ENCODE measurements around the gene RIN3. TPM values are rescaled to one million over a fixed set of nuclear protein-coding genes. Genes with fewer than 3 reads are reported as not detected.

RIN3 gene
- total RNA-seq, 1 donor = 48.8 TPM

DNA sequence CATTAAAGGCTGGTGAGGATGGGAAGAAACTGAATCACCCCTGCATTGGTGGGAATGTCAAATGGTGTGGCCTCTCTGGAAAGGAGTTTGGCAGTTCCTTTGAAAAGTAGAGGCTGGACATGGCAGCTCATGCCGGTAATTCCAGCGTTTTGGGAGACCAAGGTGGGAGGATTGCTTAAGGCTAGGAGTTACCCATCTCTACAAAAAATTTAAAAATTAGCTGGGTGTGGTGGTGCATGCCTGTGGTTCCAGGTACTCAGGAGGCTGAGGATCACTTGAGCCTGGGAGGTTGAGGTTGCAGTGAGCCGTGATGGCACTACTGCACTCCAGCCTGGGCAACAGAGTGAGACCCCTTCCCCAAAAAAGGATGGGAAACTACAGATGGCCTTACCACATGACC lies 93.7 kb downstream of the RIN3 start:
- no peaks in the 10 kb centered on the region for H3K9me3 ChIP-seq (ENCODE audit: low read depth, low read length)
- H3K4me1 ChIP-seq (ENCODE audit: insufficient read depth, low read length) = peaks cover 29% of the 10 kb centered on the region
- H3K4me3 ChIP-seq (ENCODE audit: low read length) = no peak overlapping the region

DNA sequence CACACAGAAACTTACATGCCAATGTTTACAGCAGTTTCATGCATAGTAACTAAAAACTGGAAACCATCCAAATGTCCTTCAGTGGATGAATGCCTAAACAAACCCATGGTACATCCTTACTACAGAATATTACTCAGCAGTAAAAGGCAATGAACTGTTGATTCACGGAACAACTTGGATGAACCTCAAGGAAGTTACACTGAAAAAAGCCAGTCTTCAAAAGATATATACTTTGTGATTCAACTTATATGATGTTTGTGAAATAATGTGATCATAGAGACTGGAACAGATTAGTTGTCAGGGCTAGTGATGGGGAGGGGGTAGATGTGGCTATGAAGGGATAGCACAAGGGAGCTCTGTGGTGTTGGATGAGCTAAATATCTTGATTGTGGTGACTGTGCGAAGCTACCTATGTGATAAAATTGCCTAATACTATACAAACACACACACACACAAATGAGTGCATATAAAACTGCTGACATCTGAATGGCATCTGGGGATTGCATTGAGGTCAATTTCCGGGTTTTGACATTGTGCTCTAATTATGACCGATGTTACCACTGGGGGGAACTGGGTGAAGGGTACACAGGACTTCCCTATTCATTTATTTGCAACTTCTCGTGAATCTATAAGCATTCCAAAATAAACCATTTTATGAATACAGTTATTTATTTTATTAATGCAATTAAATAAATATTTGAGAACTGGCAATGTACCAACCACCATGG lies 94.3 kb downstream of the RIN3 start:
- H3K4me1 ChIP-seq (ENCODE audit: insufficient read depth, low read length) = peaks cover 32% of the 10 kb centered on the region
- H3K9me3 ChIP-seq (ENCODE audit: low read depth, low read length) = no peaks in the 10 kb centered on the region
- no peaks in the 10 kb centered on the region for H3K27me3 ChIP-seq (ENCODE audit: insufficient read depth, low read length)
- H3K4me3 ChIP-seq (ENCODE audit: low read length) = no peak overlapping the region

More for the DNA sequence above, 93.7 kb downstream of the RIN3 start:
- no peaks in the 10 kb centered on the region for H3K27me3 ChIP-seq (ENCODE audit: insufficient read depth, low read length)

DNA sequence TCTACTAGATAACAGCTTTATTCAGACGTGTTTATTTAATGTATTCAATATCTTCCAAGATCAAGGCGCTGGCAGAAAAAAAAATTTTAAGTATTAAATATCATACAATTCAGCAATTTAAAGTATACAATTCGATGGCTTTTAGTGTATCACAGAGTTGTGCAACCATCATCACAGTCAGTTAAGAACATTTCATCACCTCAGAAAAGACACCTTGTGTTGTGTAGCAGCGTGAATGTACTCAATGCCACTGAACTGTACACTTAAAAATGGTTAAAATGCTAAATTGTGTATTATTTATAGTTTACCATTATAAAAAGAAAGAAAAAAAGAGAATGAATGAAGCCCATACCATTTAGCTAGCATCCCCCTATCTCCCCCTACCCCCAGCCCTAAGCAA lies 96.4 kb downstream of the RIN3 start:
- H3K4me3 ChIP-seq (ENCODE audit: low read length) = no peak overlapping the region
- H3K9me3 ChIP-seq (ENCODE audit: low read depth, low read length) = no peaks in the 10 kb centered on the region
- peaks cover 42% of the 10 kb centered on the region for H3K4me1 ChIP-seq (ENCODE audit: insufficient read depth, low read length)
- no peaks in the 10 kb centered on the region for H3K27me3 ChIP-seq (ENCODE audit: insufficient read depth, low read length)

DNA sequence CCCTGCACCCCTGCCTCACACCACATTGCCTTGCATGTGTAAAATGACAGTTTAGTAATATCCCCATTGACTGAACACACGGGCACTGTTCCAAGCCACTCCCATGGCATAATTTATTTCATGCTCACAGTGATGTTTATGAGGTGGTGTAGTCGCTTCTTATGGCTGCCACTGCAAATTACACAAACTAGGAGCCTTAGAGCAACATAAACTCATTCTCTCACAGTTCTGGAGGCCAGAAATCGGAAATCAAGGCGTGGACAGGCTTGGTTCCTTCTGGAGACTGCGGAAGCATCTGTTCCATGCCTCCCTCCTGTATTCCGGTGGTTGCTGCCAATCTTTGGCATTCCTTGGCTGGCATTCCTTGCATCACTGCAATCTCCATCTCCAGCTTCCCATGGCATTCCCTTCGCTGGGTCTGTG lies 97.3 kb downstream of the RIN3 start:
- Histone ChIP-seq H3K4me3 (ENCODE audit: low read length) (no peak overlapping the region), H3K9me3 (ENCODE audit: low read depth, low read length) (no peaks in the 10 kb centered on the region), H3K27me3 (ENCODE audit: insufficient read depth, low read length) (no peaks in the 10 kb centered on the region), H3K4me1 (ENCODE audit: insufficient read depth, low read length) (peaks cover 51% of the 10 kb centered on the region)

DNA sequence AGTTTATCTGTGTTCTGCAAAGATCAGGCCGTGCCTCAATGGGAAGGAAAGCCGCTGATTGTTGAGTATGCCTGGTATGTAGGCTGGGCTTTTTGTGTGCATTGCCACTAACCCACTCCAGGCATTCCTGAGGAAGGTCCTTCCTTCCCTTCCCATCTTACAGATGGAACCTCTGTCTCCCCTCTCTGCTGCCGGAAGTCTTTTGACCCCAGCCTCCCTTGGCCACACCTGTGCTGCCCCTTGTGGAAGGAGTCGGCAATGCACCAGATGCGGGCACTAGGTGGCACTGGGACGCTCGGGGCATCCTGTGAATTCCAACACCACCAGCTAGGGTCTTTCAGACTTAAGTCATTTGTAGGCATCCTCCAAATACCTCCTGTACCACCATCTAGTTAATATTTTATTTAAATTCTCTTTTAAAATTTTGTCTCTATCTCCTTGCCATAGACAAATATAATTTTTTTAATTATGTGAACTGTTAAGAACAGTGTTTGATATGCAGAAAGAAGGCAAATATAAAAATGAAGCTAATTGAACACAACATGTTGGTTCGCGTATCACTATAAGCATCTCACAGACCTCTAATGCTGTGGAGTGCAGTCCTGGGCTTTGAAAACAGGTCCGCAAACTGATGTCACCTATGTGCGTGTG lies 99.6 kb downstream of the RIN3 start:
- H3K9me3 ChIP-seq (ENCODE audit: low read depth, low read length) = no peaks in the 10 kb centered on the region
- no peaks in the 10 kb centered on the region for H3K27me3 ChIP-seq (ENCODE audit: insufficient read depth, low read length)
- H3K4me1 ChIP-seq (ENCODE audit: insufficient read depth, low read length) = peaks cover 62% of the 10 kb centered on the region
- H3K4me3 ChIP-seq (ENCODE audit: low read length) = no peak overlapping the region

DNA sequence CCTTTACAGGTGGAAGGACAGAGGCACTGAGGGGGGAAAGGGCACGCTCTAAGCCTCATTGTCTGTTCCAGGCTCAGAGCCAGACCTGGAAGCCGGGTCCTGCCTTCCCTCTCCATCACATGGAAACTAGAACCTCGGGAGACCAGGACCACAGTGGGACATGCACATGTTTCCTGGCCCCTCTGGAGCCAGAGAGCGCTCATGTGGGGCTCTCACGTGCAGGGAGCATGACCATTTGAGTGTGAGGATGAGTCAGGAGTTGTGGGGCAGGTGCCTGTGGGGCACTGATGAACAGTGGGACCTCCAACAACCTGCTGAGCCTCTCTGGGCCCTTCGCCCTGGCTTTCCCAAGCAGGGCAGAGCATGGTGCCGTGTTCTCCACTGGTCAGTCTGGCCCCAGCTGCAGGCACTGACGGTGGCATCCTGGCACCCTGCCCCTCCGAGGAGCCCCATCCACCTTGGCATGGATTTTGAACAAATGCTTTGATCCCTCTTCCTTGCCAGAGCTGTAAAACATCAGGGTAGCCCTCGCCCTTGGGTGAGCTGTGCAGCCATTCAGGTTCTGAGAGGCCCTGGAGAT lies 100.2 kb downstream of the RIN3 start:
- peaks cover 62% of the 10 kb centered on the region for H3K4me1 ChIP-seq (ENCODE audit: insufficient read depth, low read length)
- H3K9me3 ChIP-seq (ENCODE audit: low read depth, low read length) = no peaks in the 10 kb centered on the region
- no peak overlapping the region for H3K4me3 ChIP-seq (ENCODE audit: low read length)
- H3K27me3 ChIP-seq (ENCODE audit: insufficient read depth, low read length) = no peaks in the 10 kb centered on the region

DNA sequence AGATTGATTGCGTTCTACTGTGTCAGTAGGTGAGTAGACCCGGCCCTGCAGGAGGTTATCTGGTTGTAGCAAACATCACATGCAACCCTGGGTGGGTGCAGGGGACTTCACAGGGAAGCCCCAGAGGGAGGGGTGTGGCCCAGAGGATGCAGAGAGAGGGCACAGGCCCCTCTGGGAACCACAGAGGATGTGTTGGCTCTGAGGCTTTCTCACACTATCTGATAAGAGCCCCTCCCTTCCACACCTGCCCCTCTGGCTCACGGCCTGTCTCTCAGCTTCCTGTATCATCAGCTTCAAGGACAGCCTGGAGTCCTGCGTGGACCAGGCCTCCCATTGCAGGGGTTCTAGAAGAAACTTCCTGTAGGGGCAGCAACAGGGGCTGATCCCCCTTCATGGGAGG lies 101.9 kb downstream of the RIN3 start:
- no peaks in the 10 kb centered on the region for H3K27me3 ChIP-seq (ENCODE audit: insufficient read depth, low read length)
- no peaks in the 10 kb centered on the region for H3K9me3 ChIP-seq (ENCODE audit: low read depth, low read length)
- H3K4me1 ChIP-seq (ENCODE audit: insufficient read depth, low read length) = peaks cover 48% of the 10 kb centered on the region
- H3K4me3 ChIP-seq (ENCODE audit: low read length) = no peak overlapping the region

DNA sequence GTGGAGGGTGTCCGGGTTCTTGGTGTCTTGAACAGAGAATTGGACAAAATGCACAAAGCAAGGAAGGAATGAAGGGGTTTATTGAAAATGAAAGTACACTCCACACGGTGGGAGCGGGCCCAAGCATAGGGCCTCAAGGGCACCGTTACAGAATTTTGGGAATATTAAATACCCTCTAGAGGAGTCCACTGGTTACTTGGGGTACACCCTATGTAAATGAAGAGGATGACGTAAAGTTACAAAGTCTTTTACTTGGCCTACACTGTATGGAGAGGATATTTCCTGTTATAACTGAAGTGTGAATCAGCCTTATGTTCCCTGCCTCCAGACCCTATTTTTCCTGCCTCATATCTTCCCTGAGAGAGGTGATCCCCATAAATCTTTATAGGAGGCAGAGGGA lies 102.6 kb downstream of the RIN3 start:
- Histone ChIP-seq H3K27me3 (ENCODE audit: insufficient read depth, low read length) (no peaks in the 10 kb centered on the region), H3K4me1 (ENCODE audit: insufficient read depth, low read length) (peaks cover 46% of the 10 kb centered on the region), H3K4me3 (ENCODE audit: low read length) (no peak overlapping the region), H3K9me3 (ENCODE audit: low read depth, low read length) (no peaks in the 10 kb centered on the region)

DNA sequence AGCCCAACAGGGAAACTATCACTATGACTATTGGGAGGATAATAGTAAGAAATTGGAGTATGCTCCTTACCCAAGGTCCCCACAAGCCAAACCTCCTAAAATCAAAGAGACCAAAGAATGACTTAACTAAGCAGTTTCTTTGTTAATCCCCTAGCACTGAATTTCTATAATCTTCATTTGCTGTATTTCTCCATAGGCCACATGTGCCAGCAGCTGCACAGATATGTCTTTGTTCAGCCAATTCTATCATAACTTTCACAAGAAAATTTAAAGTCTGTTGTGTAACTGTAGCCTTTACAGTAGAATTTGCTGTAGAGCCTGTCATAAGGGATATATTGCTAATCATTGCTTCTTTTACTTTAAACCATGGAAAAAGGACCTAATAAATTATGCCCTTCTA lies 104.0 kb downstream of the RIN3 start:
- Histone ChIP-seq H3K4me3 (ENCODE audit: low read length) (no peak overlapping the region), H3K4me1 (ENCODE audit: insufficient read depth, low read length) (peaks cover 43% of the 10 kb centered on the region), H3K9me3 (ENCODE audit: low read depth, low read length) (no peaks in the 10 kb centered on the region), H3K27me3 (ENCODE audit: insufficient read depth, low read length) (no peaks in the 10 kb centered on the region)

DNA sequence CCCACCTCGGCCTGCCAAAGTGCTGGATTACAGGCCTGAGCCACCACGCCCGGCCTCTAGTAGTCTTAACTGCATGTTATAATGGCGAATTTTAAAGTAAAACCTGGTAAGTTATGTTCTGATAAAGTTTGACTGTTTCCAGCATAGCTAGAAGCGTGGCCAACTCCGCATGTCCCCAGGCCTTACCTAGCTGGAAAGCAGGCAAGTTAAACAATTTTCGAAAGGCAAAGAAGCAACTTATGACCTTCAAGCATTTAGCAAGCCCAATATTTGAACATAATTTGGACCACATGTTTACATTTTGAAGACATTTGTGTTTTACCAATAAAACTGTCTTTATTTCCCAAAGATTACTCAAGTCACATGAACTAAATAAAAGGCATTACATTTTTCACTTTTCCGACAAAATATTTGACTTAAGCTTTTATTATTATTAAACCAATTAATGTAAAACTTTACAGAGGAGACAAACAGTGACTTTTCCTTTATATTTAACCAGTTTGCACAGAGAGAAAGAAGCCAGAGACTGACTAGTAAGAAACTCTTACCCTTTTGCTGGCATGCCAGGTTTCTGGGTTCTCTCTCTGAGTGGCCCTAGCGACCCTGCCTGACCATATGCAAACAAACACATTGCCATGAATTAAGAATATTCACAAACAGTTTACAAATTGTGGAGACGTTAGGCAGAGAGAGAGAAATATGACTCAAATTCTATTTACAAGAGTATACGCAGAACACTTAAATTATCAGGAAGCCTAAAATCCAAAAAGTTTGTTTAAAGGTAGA lies 106.3 kb downstream of the RIN3 start:
- Histone ChIP-seq H3K9me3 (ENCODE audit: low read depth, low read length) (no peaks in the 10 kb centered on the region), H3K27me3 (ENCODE audit: insufficient read depth, low read length) (no peaks in the 10 kb centered on the region), H3K4me3 (ENCODE audit: low read length) (no peak overlapping the region), H3K4me1 (ENCODE audit: insufficient read depth, low read length) (peaks cover 22% of the 10 kb centered on the region)

DNA sequence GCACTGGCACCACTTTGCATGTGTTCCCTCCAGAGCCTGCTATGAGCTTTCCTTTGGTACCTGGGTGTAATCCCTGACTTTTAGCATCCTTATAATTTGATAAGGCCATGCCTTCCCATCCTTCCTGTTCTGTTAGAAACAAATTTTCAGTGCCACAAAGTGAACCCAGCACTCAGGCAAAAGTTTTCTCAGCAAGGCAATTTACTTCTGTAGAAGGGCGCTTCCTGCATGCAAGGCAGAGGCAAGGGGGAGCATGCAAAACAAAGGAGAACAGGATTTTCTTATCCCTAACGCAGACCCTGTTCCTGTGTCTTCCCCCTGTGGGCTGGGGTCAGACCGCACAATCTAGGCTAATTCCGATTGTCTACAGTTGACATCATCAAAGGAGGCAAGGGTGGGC lies 108.7 kb downstream of the RIN3 start:
- peaks cover 9% of the 10 kb centered on the region for H3K9me3 ChIP-seq (ENCODE audit: low read depth, low read length)
- no peaks in the 10 kb centered on the region for H3K4me1 ChIP-seq (ENCODE audit: insufficient read depth, low read length)
- no peaks in the 10 kb centered on the region for H3K27me3 ChIP-seq (ENCODE audit: insufficient read depth, low read length)
- no peak overlapping the region for H3K4me3 ChIP-seq (ENCODE audit: low read length)

DNA sequence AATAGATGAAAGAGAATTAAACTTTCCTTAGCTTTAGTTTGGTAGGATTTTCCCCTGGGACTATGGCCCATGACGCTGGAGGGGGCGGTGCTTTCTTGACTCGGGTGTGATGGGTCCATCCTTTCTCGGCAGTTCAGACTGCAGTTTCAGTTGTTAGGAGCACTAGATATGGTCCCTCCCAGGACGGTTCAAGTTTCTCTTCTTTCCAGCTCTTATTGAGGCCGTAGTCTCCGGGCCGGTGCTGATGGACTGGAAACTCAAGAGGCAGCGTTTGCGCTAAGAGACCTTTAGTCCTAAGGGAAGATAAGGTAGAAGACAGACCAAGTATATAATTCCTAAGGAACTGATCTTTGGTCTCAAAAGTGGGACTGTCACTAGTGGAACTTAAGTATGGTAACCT lies 111.2 kb downstream of the RIN3 start:
- Histone ChIP-seq H3K9me3 (ENCODE audit: low read depth, low read length) (peaks cover 9% of the 10 kb centered on the region), H3K4me3 (ENCODE audit: low read length) (no peak overlapping the region), H3K4me1 (ENCODE audit: insufficient read depth, low read length) (peaks cover 6% of the 10 kb centered on the region), H3K27me3 (ENCODE audit: insufficient read depth, low read length) (no peaks in the 10 kb centered on the region)

DNA sequence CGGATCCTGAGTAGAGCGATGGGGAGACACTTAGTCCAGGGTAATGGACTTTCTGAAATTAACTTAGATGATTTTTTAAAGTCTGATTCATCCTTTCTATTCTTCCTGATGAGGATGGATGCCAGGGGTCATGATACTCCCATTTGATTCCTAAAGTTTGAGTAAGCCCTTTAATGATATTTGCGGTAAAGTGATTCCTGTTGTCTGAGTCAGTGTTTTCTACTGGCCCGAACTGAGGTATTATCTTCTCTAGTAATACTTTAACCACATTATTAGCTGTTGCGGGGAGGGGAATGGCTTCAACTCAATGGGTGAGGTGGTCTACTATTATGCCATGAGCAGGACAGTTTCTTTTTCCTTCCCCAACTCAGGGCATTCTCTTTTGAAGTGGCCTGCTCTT lies 111.6 kb downstream of the RIN3 start:
- peaks cover 9% of the 10 kb centered on the region for H3K9me3 ChIP-seq (ENCODE audit: low read depth, low read length)
- no peak overlapping the region for H3K4me3 ChIP-seq (ENCODE audit: low read length)
- no peaks in the 10 kb centered on the region for H3K27me3 ChIP-seq (ENCODE audit: insufficient read depth, low read length)
- peaks cover 10% of the 10 kb centered on the region for H3K4me1 ChIP-seq (ENCODE audit: insufficient read depth, low read length)

DNA sequence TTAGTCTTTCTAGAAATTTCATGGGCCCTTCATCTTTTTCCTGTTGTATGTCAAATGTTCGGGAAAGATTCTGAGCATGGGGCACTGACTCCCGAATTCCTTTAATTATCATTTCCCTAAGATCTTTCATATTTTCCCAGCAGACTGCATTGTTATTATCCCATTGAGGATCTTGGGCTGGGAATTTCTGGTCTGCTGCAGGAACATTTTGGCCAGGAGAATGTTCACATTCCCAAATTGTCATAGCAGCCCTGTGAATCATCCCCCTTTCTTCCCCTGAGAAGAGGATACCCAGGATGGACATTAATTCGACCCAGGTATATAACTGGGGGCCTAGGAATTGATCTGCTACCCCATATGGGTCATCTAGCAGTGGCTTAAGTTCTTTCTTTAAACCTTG lies 112.5 kb downstream of the RIN3 start:
- H3K4me3 ChIP-seq (ENCODE audit: low read length) = no peak overlapping the region
- H3K27me3 ChIP-seq (ENCODE audit: insufficient read depth, low read length) = no peaks in the 10 kb centered on the region
- H3K9me3 ChIP-seq (ENCODE audit: low read depth, low read length) = peaks cover 9% of the 10 kb centered on the region
- H3K4me1 ChIP-seq (ENCODE audit: insufficient read depth, low read length) = peaks cover 18% of the 10 kb centered on the region

DNA sequence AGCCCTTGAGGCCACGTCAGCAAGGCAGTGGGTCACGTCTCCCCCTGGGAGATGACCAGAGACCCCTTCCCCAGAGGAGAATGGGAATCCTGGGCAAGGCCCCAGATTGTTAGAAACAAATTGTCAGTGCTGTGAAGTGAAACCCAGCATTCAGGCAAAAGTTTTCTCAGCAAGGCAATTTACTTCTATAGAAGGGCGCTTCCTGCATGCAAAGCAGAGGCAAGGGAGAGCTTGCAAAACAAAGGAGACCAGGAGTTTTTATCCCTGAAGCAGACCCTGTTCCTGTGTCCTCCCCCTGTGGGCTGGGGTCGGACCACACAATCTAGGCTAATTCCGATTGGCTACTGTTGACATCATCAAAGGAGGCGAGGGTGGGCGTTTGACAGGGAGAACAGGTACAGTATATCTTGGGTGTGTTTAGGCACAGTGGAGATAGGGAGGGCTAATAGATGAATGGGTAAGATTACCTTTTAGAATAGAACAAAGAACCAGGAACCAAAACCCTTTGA lies 114.2 kb downstream of the RIN3 start:
- H3K9me3 ChIP-seq (ENCODE audit: low read depth, low read length) = peaks cover 9% of the 10 kb centered on the region
- no peak overlapping the region for H3K4me3 ChIP-seq (ENCODE audit: low read length)
- peaks cover 25% of the 10 kb centered on the region for H3K4me1 ChIP-seq (ENCODE audit: insufficient read depth, low read length)
- H3K27me3 ChIP-seq (ENCODE audit: insufficient read depth, low read length) = no peaks in the 10 kb centered on the region
